Measurements from ENCODE around the gene CTSS.
"Not testable (repeated sequence)": the region's sequence is repeated elsewhere in the genome, so short reads cannot be mapped to it uniquely, and the experiment has no call there.

CTSS gene

GRCh38 chr1:150765296-150765976 lies at the start of gene CTSS:
CTSS (minus strand) TSS chr1:150765778; CDS start chr1:150764763, 1,015 bp downstream.
- no peak for DNase-seq

- no peak for DNase-seq
Measured at GRCh38 chr1:150813028-150813707, 47.6 kb upstream of the CTSS start.

DNA sequence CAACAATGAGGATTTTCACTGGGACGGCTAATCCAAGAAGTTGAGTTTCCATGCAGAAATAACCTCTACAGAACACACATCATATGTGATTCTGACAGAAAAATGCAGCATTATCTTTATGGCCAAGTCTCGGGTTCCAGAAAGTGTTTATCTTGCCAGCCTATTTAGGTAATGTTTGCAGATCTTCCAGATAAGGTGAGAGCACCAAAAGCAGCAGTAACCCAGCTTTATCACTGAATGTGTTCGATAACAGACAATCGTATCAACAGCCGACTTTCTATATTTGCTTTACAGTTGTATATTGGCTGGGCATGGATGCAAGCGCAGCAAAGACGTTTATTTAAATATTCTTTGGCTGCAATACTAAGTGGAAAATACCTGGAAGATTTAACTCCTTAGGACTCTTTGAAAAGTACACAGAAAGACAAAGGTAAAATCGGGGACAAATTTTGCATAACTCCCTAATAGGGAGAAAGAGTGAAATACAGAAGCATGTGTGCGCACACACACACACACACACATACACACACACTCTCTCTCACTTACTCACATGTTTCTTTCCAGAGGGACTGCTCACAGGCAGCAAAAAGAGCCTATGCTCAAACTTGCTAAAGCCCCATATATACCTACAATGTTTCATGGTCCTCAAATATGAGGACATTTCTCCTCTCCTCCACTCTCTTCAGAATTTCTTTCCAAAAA lies 45.5 kb upstream of the CTSS start:
- no peak for DNase-seq

- DNase-seq: no peak
Measured at GRCh38 chr1:150809651-150810050, 44.1 kb upstream of the CTSS start.

GRCh38 chr1:150808846-150809245 lies 43.3 kb upstream of the CTSS start:
- no peak for DNase-seq

DNA sequence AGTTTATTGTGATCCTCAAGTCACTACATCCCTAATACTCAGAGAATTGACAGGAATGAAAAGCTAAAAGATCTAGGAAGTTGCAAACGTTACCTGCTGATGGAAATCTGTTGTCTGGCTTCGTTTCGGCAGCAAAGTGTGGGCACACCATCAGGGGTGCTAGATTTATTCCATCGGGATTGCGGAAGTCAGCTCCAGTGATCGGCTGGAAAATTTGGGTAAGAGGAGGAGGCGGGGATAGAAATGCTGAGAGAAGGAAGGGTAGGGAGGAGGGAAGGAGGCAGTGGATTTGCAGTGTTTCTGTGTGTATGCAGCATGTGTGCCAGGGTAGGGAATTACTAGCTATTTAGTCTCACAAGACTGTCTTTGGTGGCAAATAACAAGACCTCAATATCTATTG lies 42.5 kb upstream of the CTSS start, which contains the start of gene CTSK:
Gene CTSK (minus strand): TSS at position 140 of the 400 bp plus-strand sequence. CDS start 1,455 bp downstream, outside the sequence.
- no peak for DNase-seq

- no peak for DNase-seq
Measured at GRCh38 chr1:150807249-150808023, 41.9 kb upstream of the CTSS start.

DNA sequence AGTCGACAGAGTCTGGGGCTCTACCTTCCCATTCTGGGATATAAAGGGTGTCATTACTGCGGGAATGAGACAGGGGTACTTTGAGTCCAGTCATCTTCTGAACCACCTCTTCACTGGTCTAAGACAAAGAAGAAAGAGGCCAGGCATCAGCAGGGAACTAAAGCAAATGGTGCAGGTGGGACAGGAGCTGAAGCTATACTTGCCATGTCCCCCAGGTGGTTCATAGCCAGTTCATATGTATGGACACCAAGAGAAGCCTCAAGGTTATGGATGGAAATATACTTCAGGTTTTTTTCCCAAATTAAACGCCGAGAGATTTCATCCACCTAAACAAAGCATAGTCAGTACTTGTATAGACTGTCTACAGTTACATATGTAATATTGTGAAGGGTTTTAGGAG lies 40.3 kb upstream of the CTSS start:
- DNase-seq: no peak

GRCh38 chr1:150804671-150805070 lies 39.1 kb upstream of the CTSS start:
- DNase-seq: no peak

DNA sequence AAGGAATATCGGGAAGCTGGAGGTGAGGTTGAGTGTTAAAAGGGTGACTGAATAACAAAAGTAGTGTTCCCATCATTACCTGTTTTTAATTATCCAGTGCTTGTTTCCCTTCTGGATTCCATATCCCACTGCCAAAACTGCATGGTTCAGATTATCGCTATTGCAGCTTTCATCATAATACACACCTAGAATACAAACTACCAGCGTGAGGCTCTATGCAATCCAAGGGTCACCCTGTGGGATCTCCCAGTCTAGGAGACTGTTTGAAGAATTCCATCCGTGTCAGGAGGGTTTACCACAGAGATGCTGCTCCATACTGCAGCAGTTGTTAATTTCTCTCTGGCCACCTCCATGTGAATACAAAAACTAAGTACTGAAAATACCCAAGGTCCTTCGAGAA lies 33.5 kb upstream of the CTSS start:
- DNase-seq: no peak

GRCh38 chr1:150798525-150798924 lies 32.9 kb upstream of the CTSS start:
- no peak for DNase-seq

- no peak for DNase-seq
Measured at GRCh38 chr1:150796374-150796773, 30.8 kb upstream of the CTSS start.

GRCh38 chr1:150793778-150794177 lies 28.2 kb upstream of the CTSS start:
- DNase-seq: not testable (repeated sequence)

DNA sequence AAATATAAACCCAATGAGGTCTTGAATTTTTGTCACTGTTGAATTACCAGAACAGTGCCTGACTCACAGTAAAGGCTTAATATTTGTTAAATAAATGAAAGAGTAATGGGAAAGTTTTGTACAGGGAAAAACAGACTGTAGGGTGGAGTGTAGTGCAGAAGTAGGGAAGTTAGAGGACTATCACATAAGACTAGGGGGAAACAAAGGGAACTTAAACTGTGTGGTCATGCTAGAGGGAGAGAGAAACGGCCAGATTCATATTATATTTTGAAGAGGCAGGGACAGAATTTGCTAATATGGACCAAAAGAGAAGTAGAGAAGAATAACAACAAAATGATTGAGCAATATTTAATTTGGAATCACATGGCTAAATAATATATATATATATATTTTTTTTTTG lies 27.6 kb upstream of the CTSS start:
- DNase-seq: no peak

GRCh38 chr1:150791585-150791984 lies 26.0 kb upstream of the CTSS start:
- no peak for DNase-seq

DNA sequence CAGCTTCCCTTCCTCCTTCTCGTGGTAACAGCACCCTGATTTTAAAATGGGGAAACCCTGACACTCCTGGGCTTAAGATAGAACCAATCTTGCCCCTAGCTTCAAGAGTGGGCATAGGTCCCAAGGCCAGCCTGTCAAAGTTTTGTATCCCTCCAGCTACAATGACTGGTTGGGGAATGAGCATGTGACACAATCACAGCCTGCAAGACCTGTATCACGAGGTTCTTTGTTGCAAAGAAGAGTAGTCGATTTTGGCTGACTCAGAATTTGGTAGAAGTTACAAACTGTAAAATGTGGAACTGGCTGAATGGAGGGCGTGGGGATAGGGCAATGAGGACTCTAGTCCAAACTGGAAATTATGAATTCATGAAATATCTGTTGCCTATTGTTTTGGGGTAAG lies 23.8 kb upstream of the CTSS start:
- DNase-seq: no peak

- no peak for DNase-seq
Measured at GRCh38 chr1:150788946-150789345, 23.4 kb upstream of the CTSS start.

DNA sequence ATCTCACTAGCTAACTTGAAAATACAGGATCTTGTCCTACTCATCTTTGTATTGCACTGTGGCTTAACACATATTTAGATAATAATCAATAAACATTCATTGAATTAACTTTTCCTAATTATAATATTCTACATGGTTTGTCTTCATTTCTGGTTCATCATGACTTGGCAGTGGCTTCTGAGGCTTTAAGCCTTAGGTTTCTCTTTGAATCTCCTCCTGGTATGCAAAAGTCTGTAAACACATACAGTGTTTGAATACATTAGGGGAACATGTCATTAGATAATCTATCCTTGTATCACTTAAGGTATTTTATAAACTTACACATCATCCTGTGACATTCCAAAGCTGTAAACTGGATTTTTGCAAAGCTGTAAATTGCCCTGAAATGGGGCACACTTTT lies 21.9 kb upstream of the CTSS start:
- no peak for DNase-seq

GRCh38 chr1:150780510-150780909 lies 14.9 kb upstream of the CTSS start:
- DNase-seq: no peak

GRCh38 chr1:150778409-150778808 lies 12.8 kb upstream of the CTSS start:
- no peak for DNase-seq

DNA sequence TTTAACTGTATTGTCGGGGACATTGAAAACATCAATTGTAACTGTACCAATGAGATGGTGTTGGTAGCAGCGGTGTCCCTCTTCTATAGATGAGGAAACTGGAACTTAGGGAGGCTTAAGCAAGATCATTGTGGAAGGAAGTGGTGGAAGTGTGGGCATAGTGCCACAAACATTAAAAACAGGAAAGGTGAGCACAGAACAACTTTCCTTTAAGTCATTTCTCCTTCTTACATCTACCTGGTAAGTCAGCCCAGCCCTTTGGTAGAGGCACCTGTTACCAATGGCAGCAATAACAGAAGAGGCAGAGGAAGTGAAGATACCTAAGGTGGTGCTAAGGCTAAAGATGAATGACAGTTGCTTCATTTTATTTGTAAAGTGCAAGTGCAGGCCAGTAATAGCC lies 12.0 kb upstream of the CTSS start:
- no peak for DNase-seq

DNA sequence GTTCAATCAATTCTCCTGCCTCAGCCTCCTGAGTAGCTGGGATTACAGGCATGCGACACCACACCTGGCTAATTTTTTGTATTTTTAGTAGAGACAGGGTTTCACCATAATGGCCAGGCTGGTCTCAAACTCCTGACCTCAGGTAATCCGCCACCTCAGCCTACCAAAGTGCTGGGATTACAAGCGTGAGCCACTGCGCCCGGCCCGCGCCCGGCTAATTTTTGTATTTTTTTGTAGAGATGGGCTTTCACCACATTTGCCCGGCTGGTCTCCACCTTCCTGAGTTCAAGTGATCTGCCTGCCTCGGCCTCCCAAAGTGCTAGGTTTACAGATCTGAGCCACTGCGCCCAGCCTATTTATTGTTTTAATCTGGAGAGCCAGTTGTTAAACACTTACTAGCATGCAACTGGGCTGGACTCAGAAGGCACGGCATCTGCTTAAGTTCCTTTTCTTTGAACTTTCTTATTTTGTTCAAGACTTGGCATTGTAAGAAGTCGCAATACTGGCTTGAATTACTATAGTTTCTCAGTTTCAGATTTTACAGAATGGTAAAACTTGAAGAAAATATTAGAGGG lies 10.4 kb upstream of the CTSS start:
- DNase-seq: not testable (repeated sequence)

DNA sequence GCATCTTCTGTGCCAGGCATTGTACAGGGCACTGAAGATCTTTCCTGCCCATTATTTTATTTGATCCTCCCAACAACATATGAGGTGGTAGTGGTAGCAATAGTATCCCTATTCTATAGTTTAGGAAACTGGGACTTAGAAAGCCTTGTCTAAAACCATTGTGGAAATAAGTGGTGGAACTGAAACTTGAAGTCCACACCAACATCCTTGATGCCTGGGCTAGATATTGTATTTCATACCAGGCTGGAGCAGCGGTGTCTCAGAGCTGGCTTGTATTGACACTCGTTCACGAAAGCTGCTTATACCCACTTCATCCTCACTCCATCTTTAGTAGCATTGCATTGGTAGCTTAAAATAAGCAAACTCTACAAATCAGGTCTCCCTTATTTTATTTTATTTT lies 9.7 kb upstream of the CTSS start:
- no peak for DNase-seq
